Measurements from ENCODE around the gene SMG1.
A peak's percentile ranks its signal among the peaks of the same experiment; 100 is the strongest.
"Not testable (repeated sequence)": the region's sequence is repeated elsewhere in the genome, so short reads cannot be mapped to it uniquely, and the experiment has no call there.

SMG1 gene

GRCh38 chr16:18796377-18796776 lies 129.8 kb downstream of the SMG1 start:
- DNase-seq, result no peak

GRCh38 chr16:18792836-18793433 lies 133.3 kb downstream of the SMG1 start:
- DNase-seq, result no peak

- DNase-seq, result peak; percentile 89
Observed at GRCh38 chr16:18789850-18790706, 136.1 kb downstream of the SMG1 start, which contains the start of gene RPS15A. Gene RPS15A, minus strand, starts transcription at chr16:18790334. Its CDS starts 1,221 bp downstream, at chr16:18789113.

DNA sequence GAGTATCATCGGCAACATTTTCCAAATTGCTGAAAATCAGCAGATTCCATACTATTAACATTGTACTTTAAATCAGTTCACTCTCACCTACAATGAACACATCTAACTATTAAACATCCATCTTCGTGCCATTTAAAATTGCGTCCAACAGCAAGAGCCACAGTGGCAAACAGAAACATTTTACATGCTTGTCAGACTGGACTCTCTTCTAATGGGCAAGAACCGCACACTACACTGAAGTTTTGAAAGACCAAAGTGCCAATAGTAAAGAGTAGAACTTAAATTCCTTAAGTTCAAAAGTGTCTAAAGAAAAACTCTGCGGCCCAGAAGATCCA lies 136.7 kb downstream of the SMG1 start:
- no peak for DNase-seq

DNA sequence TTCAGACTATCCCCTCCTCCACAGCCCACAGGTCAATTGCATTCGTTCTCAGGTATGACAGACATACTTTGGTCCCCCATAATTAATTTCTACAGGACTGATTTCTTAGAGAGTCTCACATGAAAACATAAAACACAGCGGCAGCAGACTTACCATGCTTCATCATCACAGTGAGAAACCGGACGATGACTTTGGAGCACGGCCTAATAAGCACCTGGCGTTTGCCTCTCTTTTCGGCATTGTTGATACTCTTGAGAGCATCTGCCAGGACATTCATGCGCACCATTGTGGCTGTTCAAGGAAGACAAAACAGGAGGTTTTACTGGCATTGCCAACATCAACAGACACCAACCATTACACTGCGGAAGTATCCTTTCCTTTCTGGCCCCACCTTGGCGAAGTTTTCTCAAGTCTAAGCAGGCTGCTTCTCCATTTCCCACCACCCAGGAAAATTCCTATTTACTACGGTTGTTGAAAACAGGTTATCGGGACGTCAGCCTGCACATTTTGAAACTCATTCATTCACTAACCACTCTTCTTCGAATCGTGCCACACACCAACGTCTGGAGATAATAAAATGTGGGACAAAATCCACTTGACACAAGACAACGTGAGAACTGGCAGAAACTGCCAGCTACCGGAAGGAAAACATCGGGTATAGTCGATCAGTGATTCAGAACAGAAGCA lies 137.2 kb downstream of the SMG1 start:
- DNase-seq, result no peak

GRCh38 chr16:18784917-18785623 lies 141.1 kb downstream of the SMG1 start:
- DNase-seq, result no peak

- no peak for DNase-seq
Observed at GRCh38 chr16:18783430-18784341, 142.5 kb downstream of the SMG1 start.

GRCh38 chr16:18782697-18783429 lies 143.3 kb downstream of the SMG1 start:
- DNase-seq, result no peak

DNA sequence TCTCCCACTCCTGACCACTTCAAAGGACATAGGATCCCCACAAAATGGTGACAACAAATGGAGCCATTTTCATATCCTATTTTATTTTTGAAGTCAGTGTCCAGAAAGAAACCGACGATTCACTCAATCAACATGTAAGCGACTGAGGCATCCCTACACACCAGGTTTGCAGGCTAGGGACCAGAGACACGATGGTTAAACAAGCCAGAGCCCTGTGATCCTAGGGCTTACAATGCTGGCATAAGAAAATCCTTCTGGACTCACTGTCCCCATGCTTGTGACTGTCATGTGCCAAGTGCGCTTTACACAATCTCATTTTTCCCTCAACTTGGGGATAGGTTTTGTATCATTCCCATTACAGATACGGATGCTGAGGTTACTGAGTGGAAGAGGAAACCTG lies 145.0 kb downstream of the SMG1 start:
- not testable (repeated sequence) for DNase-seq

- not testable (repeated sequence) for DNase-seq
Observed at GRCh38 chr16:18780460-18781026, 145.7 kb downstream of the SMG1 start.

DNA sequence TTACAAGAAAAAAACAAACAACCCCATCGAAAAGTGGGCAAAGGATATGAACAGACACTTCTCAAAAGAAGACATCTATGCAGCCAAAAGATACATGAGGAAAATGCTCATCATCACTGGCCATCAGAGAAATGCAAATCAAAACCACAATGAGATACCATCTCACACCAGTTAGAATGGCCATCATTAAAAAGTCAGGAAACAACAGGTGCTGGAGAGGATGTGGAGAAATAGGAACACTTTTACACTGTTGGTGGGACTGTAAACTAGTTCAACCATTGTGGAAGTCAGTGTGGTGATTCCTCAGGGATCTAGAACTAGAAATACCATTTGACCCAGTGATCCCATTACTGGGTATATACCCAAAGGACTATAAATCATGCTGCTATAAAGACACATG lies 148.5 kb downstream of the SMG1 start:
- not testable (repeated sequence) for DNase-seq

- not testable (repeated sequence) for DNase-seq
Observed at GRCh38 chr16:18776334-18776733, 149.9 kb downstream of the SMG1 start.

DNA sequence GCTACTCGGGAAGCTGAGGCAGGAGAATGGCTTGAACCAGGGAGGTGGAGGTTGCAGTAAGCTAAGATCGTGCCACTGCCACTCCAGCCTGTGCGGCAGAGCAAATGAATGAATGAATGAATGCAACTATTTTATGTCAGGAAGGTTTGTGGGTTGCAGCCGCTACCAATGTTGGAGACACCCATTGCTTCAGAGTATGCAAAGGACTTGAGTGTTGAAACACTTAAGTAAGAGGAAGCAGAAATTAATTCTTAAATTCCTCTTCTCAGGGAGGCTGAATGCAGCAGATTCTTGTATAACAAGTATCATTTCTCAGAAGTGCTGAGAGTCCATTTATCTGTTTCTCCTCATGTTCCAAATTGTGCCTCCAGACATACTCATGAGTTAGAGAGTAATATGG lies 151.6 kb downstream of the SMG1 start:
- DNase-seq, result not testable (repeated sequence)

GRCh38 chr16:18772171-18772570 lies 154.0 kb downstream of the SMG1 start:
- not testable (repeated sequence) for DNase-seq

DNA sequence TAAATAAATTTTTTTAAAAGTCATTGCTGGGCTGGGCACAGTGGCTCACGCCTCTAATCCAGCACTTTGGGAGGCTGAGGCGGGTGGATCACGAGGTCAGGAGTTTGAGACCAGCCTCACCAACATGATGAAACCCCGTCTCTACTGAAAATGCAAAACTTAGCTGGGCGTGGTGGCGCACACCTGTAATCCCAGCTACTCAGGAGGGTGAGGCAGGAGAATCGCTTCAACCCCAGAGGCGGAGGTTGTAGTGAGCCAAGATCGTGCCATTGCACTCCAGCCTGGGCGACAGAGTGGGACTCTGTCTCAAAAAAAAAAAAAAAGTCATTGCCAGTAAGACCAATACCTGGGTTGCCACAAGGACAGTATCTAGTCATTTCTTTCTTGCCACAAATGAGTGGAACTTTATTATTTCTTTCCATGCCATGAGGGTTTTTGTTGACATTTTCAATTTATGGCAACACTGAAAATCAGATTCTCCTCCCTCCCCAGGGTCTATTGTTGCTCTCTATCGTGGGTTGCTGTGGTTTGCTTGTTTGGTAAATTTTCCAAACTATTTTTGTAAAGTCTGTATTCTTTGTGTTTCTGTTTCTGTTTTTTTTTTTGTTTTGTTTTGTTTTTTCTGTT lies 155.8 kb downstream of the SMG1 start:
- not testable (repeated sequence) for DNase-seq

DNA sequence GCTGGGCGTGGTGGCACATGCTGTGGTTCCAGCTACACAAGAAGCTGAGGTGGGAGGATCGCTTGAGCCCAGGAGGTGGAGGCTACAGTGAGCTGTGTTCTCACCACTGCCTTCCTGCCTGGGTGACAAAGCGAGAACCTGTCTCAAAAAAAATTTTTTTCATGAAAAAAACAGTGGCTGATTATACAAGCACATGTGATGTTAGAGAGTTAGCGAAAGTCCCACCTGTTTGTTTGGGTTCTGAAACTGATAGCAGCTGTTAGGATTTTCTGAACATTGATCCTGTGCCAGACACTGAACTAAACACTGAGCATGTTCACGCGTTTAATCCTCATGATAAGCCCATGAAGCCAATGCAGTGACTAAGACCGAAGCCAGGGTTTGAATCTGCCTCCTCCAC lies 159.0 kb downstream of the SMG1 start:
- DNase-seq, result not testable (repeated sequence)

- not testable (repeated sequence) for DNase-seq
Observed at GRCh38 chr16:18762713-18763112, 163.5 kb downstream of the SMG1 start.

DNA sequence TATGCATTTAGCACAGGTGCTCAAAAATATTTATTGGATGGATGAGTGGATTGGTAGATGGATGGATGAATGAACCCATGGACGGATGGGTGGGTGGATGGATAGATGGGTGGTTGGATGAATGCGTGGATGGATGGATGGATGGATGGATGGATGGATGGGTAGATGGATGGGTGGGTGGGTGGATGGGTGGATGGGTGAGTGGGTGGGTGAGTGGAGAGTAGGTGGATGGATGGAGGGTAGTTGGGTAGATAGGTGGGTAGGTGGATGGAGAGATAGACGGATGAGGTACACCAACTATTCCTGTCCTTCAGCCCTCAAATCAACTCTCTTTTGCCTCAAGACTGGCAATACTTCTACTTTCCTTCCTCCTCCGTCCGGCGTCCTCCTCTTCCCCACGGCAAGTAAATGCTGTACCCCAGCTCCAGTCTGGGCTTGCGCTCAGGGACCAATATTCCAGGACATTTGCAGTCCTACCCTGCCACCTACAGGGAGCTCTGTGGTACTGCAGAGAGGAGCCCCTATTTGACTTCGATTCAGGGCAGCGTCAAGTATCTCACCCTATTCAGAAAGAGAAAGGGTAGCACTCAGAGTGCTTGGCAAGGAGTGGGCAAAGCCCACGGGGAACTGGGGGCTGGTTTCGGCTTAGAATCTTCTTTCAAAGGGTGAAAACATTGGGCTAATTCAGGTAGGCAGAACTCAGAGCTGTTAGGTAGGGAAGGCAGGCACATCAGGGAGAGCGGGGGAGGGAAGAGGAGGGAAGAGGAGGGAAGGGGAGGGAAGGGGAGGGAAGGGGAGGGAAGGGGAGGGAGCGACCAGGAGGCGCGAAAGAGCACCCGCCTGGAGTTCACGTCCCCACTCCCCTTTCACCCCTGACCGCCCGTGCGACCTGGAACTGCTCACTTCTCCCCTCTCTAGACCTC lies 166.3 kb downstream of the SMG1 start:
- DNase-seq, result peak; percentile 14

DNA sequence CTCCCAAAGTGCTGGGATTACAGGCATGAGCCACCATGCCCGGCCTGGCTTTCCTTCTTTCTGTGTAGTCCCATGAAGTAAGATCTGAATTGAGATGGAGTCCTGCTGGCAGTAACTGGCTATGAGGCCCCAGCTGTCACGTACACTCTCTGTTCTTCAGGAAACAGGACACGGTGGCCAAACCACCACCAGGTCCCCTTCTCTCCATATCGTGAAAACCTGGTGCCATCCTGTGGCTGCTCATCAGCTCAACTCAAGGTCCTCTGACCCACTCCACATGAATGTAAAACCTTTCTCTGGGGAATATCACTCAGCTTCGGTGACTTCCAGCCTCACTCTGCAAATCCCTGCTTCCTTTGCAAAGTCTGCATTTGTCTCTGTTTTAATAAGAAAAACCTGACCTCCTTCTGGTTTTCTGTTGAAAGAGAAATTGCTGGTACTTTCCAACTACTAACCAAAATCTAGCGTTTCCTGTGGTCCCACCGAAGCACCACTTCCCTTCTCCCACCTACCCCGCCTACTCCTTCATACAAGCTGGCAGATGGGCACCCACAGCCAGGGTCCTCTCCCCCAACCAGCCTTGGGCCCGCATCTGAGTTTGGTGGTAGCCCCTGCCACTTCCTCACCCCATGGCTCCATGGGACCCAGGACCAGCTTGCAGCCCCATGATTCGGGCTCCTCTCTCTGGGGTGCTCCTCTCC lies 168.1 kb downstream of the SMG1 start:
- DNase-seq, result not testable (repeated sequence)

All from NCI-H2107 (cell line).